HG02885 (cell line): ENCODE data around the gene XIRP1.
A peak's percentile ranks its signal among the peaks of the same experiment; 100 is the strongest.

Source experiments
- ATAC-seq: cut with Tn5 transposase; IDR thresholded peaks from one replicate; pipeline ENCODE4 v1.9.1; 2021; ENCODE audit warnings: mild to moderate bottlenecking; ENCODE audit not compliant: unreplicated experiment, poor library complexity

Gene XIRP1

GRCh38 chr3:39188271-39189149 lies 3.9 kb downstream of the XIRP1 start:
- ATAC-seq: no peak

DNA sequence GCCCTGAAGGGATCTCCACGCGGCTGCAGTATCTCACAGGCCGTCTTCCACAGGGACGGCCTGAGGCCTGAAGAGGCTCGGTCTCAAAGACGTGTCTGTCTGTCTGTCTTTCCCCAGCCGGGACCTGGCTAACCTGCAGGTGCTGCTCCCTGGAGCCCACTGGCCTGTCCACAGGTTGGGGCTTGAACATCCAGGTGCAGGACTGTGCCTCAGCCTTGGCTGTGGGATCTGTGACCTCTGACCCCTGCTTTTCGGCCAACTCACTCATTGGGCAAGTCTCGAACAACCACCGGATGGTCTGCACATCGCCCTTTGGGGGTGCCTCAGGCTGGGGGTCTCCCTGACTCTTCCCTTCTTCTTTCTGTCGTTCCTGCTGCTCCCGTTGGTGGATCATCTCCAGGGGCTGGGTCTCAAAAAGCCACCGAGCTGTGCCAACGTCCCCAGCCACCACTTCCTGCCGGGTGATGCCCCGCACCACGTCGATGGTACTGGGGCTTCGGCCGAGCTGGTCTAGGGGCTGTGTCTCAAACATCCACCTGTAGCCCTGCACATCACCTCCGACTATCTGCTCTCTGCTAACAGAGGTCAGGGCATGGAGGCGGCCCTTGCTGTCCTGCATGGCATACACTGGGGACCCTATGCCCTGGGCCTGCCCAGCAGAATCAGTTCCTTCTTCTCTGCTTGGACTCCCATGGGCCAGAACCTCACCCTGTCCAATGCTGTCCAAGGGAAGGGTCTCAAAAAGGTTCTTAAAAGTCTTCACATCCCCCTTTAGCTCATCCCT lies 4.8 kb downstream of the XIRP1 start:
- no peak for ATAC-seq

DNA sequence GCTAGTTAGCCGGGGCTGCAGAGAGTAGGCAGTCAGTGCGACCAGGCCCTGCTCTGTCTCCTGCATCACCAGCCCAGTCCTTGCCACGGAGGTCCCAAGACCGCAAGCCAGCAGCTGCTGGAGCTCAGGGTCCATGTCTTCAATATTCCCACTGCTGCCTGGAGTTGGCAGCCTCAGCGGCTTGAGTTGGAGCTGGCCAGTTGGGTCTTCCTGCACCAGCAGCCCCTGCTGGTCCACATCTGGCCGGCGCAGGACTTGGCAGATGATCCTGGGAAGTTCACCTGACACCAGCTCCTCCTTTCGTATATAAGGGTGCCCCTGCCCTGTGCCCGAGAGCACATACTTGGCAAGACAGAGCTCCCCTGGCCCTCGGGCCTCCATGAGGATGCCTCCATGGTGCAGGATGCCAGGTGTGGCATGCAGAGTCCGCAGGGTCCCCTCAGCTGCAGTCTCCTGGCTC lies 5.7 kb downstream of the XIRP1 start:
- no peak for ATAC-seq

DNA sequence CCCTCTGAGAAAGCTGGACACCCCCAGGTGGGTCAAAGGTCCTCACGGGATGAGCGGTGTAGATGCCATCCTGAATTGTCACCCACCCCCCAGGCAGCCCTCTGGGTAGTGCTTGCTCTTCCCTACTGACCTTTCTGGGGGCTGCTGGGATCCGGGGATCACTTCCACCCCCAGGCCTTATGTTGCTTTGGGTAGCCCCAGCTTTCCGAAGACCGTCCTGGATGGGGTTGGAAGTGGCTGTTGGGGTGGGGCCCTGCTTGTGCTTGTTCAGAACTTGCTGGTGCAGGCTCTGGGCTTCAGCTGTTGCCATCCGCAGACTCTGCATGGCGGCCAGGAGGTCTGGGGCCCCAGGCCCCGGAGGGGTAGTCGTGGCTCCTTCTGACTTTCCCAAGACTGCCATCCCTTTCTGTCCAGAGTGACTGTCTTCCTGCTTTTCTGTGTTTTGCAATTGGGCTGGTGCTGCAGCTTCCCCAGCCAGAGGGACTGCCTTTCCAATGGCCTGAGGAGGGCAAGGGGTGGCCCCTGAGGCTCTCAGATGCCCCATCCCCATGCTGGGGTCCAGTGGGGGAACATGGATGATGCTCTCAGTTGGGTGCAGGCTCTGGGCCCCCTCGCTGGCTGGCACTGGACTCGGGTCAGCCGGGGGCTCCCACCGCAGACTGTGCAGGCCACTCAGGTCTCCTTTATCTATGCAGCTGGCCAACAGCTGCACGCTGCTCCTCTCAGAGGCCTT lies 6.3 kb downstream of the XIRP1 start:
- no peak for ATAC-seq

DNA sequence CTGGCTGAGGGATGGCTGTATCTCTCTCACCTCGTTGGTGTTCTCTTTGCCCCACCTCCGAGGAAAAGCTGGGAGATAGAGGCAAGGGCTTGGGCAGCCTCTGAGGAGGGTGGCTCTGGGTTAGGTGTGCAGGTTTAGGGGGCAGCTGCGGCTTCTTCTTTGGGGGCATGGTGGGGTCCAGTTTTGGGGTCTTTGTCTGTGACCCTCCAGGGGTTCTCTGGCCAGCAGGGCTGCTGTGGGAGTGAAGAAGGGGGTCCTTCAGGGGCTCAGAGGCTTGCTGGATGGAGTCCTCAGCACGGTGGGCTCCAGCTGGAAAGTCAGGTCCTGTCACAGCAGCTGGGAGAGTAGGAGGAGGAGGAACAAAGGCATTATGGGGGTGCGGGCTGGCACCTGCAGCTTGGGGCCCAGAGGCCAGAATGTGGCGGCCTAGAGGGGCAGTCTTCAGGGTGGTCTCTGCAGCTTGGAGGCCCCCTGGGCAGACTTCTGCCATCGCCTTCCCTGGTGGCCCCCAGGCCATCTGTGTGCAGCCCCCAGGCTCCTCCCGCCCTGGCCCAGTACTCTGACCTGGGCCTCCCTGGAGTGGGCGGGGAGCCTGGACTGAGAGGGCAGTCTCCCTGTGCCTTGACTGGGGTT lies 7.0 kb downstream of the XIRP1 start:
- ATAC-seq: no peak

- no peak for ATAC-seq
Observed at GRCh38 chr3:39184968-39185285, 7.5 kb downstream of the XIRP1 start.

DNA sequence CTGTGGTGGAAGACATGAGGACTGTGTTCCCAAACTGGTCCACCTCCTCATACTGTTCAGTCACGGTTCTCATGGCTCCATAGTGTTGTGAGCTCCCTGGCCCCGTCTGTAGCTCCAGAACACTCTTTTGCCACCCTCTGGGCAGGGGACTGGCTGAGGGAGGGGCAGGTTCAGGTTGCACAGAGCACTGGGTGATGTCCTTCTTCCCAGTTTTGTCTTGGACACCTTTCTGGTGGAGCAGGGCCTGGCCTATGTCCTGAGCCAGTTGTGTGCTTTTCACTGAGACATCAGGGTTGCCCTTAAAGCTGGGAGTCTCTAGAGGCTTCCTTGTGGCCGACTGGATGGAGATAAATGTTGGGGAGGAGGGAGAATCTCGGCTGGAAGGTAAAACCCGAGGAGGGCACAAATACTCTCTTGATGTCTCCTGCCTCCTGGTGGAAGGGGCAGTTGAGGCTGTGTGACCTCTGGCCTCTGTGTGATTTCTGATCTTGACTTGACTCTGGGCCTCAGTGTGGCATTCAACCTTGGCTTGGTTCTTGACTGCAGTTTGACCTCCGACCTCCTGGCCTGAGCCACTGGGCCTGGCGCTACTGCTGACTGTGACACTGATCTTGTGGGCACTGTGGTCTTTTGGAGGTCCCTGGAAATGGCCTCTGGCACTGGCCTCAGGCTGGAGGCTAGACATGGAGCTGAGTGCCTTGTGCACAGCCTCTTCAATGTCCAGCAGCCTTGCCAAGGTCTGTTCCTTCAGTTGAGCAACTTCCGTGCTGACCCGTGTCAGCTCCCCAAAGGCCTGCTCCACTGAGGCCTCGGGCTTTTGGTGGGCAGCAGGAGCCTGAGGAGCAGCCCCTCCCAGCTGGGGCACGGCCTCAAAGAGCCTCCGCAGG lies 8.1 kb downstream of the XIRP1 start:
- no peak for ATAC-seq

DNA sequence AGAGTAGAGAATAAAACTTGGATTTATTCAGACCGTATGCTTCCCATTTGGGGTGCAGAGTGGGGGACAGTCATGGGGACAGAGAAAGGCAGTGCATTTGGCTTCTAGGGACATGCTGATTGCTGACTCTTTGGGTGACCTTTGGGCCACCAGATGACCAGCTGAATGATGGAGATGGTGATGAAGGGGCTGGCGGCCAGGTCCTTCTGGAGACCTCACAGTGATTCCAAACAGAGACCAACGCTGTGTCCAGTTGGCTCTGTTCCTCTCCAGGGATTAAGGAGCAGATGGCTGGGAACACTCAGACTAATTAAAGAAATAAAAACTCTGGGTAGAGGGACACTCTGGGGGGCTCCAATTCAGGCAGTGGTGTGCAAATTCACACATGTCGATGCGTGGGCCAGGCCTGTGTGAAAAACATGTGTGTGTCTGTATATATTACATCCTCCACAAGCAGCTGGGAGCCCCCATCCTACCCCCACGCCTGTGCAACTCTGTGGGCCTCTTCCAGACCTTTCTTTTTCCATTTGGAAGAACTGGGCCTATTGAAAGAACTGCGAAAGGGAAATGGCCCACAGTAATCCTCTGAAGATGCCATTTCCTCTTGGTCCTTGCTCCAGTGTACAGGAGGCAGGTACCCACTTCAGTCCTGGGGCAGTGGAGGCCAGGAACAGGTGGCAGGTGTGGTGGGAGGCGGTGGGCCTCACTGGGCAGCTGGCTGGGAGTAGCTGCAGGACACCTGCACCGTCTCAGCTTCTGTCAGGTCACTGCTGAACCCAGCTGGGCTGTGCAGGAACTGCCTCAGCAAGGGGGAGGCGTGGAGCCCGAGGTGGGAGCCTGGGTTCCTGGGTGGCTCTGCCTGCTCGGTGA lies 8.9 kb downstream of the XIRP1 start:
- no peak for ATAC-seq

DNA sequence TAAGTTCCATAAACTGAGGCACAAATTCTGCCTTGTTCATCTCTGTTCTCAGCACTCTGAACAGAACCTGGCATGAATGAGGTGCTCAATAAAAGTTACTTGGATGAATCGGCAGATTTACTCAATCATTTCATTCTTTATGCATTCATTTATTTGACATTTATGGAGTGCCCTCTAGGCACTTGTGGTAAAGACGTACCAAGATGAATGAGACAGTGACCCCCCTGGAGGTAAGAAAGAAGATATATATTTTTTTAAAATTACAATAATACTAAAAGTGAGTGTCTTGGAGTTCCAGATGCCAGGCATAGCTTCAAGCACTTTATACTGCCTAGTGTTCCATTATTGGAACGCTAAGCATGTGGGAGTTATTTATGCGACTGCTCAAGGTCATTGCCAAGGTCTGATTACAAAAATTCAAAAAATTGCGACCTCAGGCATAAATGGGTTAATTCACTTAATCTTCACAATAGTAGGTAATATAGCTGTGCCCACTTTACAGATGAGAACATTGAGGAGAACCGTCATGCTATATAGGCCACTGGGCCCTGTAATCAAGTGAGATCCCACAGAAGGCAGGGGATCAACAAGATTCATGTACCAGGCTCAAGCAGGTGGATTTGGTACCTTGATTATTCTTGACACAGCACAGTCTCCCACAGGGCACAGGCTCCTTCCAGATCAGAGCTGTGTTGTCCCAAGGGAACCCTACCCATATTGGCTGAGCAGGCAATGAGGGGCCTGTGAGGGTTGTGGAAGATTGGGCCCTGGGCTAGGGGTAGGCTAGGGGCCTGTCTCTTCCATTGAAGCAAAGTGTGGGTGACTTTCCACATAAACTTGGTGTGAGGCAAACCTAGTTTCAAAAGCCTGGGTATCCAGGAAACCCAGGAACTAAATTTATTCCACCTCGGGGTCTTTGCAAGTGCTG lies 10.7 kb downstream of the XIRP1 start:
- no peak for ATAC-seq

- ATAC-seq: peak; percentile 94
Observed at GRCh38 chr3:39180546-39181346, 11.6 kb downstream of the XIRP1 start.

DNA sequence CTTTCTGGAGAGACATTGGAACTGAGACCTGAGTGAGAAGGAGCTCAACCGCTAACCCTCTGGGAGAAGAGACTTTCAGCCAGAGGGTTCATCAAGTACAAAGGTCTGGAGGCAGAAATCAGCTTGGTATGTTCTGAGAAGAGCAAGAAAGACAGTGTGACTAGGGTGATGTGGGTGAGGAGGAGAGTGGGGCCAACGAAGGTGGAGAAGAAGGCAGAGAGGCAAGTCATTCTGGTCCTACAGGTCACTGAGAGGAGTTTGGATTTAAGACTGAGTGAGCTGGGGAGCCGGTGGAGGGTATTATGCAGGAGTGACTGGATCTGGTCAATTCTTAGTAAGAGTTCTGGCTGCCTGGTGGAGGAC lies 12.2 kb downstream of the XIRP1 start:
- no peak for ATAC-seq

DNA sequence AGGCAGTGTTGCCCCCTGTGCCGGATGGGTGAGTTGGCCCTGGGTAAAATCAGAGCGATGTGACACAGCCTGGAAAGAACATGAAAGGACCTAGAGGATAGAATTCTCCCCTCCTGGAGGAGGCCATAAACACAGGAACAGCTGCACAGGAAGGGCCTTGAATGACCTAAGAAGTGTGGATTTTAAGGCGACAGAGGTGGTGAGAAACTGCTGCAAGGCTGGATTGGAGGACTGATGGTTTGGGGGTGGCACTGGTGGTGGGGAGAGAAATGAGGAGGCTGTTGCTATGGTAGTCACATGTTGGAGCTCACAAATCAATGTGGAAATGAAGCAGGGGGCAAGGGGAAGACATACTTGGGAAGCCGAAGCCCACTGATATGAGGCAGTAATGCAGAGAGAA lies 13.8 kb downstream of the XIRP1 start:
- no peak for ATAC-seq

DNA sequence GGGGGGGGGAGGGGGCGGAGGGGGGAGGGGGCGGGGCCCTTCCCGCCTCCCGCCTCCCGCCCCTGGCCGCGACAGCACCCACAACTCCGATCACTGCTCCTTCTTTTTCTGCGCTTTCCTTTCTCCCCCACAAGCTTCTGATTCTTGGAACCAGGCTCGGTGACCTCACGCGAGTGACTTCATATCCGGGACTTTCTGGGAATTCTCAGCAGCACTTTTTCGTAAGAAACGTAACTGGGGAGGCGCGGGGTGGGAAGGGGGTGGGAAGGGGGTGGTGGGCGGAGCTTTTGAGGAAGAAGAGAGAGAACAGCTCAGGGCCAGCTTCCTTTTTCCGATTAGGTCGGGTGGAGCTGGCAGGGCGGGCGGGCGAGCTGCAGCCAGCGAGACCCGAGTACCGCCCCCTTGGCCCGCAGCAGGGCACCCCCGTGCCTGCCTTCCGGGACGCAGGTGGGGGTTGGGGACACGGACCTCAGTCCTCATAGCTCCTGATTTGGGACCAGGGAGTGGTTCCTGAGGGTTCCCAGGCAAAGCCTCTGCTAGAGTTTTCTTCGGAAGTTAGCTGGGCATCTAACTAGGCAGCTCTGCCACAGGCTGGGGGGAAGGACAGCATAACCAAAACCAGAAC lies 14.6 kb downstream of the XIRP1 start:
- peak; percentile 38 for ATAC-seq

DNA sequence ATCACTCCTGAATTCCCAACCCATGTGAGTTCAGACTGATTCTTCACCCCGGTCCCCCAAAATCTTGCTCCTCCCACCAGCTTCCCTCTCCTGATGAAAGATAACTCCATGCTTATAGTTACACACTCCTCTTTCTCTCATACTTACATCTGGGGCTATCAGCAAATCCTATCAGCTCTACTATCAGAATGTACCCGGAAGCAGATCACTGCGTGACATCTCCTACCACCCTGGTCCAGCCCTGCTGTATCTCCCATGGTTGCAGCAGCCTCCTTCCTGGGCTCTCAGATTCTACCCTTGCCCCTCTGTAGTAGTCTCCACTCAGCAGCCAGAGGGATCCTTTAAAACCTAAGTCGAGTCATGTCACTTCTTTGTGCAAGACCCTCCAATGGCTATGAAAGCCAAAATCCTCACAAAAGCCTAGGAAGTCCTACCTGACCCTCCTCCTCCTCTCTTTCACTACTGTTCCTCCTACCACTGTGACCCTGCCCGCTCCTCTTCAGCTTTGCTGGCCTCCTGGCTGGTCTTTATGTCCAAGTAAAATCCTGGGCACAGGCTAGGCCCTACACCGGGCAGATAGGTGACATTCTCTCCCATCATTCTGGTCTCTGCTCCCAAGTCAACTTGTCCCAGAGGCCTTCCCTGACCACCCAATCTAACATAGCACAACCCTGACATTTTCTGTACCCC lies 16.2 kb downstream of the XIRP1 start:
- ATAC-seq: no peak

GRCh38 chr3:39173318-39174125 lies 18.9 kb downstream of the XIRP1 start:
- ATAC-seq: no peak
